Stomach smooth muscle (tissue), 2 donors: Measurements from ENCODE around the gene VSNL1.

ENCODE experiments used
- H3K27ac ChIP-seq: one replicate; pipeline ENCODE4 v1.7.0; 2013; ENCODE audit warnings: mild to moderate bottlenecking, low read length, inconsistent platforms
- H3K27me3 ChIP-seq, 2 donors: one replicate each; pipeline ENCODE4 v1.7.0; 2013; ENCODE audit warnings: low read length in 2 of 2; ENCODE audit not compliant: insufficient read depth in 2 of 2, control insufficient read depth in 1 of 2
- H3K36me3 ChIP-seq, 2 donors: one replicate each; pipeline ENCODE4 v1.7.0; 2013; ENCODE audit warnings: low read length in 2 of 2; ENCODE audit not compliant: control insufficient read depth in 2 of 2, insufficient read depth in 2 of 2
- H3K4me1 ChIP-seq: one replicate; pipeline ENCODE4 v1.7.0; 2013; ENCODE audit warnings: low read length; ENCODE audit not compliant: control insufficient read depth, insufficient read depth
- H3K4me3 ChIP-seq, 2 donors: one replicate each; pipeline ENCODE4 v1.7.0; 2013; ENCODE audit warnings: low read length in 2 of 2
- H3K9ac ChIP-seq, 2 donors: one replicate each; pipeline ENCODE4 v1.7.0; 2013; ENCODE audit warnings: low read length in 2 of 2, mild to moderate bottlenecking in 1 of 2
- H3K9me3 ChIP-seq, 2 donors: one replicate each; pipeline ENCODE4 v1.7.0; 2013; ENCODE audit warnings: low read length in 2 of 2; ENCODE audit not compliant: control insufficient read depth in 2 of 2
- donor health status: healthy.
- donor health status: Pancreatic carcinoma.

VSNL1 gene

DNA sequence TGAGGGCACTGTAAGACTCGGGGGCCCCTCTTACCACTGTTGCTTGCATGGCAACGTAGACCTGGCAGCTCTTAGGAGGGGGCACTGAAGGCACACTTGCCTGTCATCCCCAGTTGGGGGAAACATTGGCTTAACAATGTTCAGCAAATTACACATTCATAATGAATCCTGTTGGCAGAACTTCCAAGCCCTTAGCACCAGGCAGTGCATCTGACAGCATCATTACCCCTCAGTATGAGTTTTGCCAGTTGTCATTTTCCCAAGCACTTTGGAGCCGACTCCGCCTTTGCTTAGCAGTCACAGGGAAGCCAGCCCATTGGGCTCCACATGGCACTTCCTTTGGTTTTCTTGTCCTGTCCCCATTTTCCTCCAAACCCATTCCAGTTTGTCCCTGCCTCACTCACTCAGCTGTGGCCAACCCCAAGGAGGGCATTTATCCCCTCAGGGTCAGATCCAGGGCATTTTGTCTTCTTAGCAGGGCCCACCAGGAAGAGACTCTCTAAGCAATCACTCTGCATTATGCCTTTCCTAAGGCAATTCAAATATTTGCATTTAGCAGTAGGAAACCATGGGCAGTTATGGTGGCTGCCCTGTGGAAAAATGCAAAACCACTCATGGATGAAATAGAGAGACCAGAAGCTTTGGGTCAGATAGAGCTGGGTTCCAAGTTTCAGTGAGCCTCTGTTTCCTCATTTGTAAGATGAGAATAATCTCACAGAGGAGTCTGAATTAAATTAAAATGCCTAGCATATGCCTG is 73.9 kb downstream of the VSNL1 start:
- no peaks in the 10 kb centered on the region for H3K9me3 ChIP-seq
- H3K9ac ChIP-seq = no peak overlapping the region
- H3K4me1 ChIP-seq = no peaks in the 10 kb centered on the region
- no peaks in the 10 kb centered on the region for H3K27me3 ChIP-seq
- H3K36me3 ChIP-seq = no peaks in the 10 kb centered on the region
- no peak overlapping the region for H3K27ac ChIP-seq
- no peak overlapping the region for H3K4me3 ChIP-seq

DNA sequence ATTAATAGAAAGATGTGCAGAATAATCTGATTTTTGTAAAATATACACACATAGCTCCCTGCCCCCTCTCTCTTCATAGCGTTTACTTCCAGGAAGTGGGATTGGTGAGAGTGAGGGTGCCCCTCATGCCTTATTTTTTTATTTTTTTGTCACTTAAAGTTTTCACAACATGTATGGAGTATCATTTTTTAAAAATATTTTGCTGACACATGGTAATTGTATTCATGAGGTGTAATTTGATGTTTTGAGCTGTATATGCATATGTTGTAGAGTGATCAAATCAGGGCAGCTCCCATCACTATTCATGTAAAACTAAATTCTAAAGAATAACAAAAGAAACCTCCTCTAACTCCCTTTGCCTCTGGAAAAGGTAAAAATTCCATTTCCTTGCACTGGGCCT is 74.7 kb downstream of the VSNL1 start:
- Histone ChIP-seq H3K36me3 (no peaks in the 10 kb centered on the region), H3K4me3 (no peak overlapping the region), H3K4me1 (peaks cover 3% of the 10 kb centered on the region), H3K9me3 (no peaks in the 10 kb centered on the region), H3K9ac (no peak overlapping the region), H3K27me3 (no peaks in the 10 kb centered on the region), H3K27ac (no peak overlapping the region)

DNA sequence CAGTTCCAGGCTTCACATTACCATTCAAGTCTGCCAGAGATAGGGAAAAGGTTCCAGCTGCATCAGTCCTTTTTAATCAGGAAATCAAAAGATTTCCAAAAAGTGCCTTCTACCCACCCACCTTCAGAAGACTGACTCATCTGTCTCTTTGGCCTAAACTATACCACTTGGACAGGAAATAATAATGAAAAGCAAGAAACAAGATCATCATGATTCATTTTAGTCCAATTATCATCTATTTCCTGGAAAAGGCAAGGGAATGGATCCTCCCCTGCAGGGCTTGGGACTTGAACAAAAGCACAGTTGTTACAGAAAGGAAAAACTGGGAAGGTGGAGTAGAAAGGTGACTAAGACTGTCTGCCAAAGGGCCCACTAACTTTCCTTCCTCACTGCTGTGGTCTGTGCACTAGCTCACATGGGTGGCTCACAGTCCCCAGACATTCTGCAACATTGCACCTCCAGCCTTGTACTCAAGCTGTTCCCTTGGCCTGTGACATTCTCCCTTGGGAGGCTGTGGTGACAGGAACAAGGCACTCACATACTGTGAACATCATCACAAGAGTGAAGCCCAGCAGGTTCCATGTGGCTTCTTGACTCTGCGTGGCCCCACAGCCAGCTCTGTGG is 75.3 kb downstream of the VSNL1 start:
- H3K27me3 ChIP-seq = no peaks in the 10 kb centered on the region
- H3K36me3 ChIP-seq = no peaks in the 10 kb centered on the region
- no peak overlapping the region for H3K4me3 ChIP-seq
- H3K9ac ChIP-seq = no peak overlapping the region
- peaks cover 6% of the 10 kb centered on the region for H3K4me1 ChIP-seq
- H3K27ac ChIP-seq = no peak overlapping the region
- no peaks in the 10 kb centered on the region for H3K9me3 ChIP-seq

GRCh38 chr2:17616405-17616804 is 75.9 kb downstream of the VSNL1 start:
- Histone ChIP-seq H3K4me3 (no peak overlapping the region), H3K9ac (no peak overlapping the region), H3K4me1 (peaks cover 6% of the 10 kb centered on the region), H3K36me3 (no peaks in the 10 kb centered on the region), H3K9me3 (no peaks in the 10 kb centered on the region), H3K27me3 (no peaks in the 10 kb centered on the region), H3K27ac (no peak overlapping the region)

GRCh38 chr2:17617516-17617915 is 77.0 kb downstream of the VSNL1 start:
- no peaks in the 10 kb centered on the region for H3K36me3 ChIP-seq
- no peak overlapping the region for H3K27ac ChIP-seq
- no peak overlapping the region for H3K9ac ChIP-seq
- H3K4me3 ChIP-seq = no peak overlapping the region
- peaks cover 6% of the 10 kb centered on the region for H3K4me1 ChIP-seq
- H3K27me3 ChIP-seq = no peaks in the 10 kb centered on the region
- H3K9me3 ChIP-seq = no peaks in the 10 kb centered on the region

DNA sequence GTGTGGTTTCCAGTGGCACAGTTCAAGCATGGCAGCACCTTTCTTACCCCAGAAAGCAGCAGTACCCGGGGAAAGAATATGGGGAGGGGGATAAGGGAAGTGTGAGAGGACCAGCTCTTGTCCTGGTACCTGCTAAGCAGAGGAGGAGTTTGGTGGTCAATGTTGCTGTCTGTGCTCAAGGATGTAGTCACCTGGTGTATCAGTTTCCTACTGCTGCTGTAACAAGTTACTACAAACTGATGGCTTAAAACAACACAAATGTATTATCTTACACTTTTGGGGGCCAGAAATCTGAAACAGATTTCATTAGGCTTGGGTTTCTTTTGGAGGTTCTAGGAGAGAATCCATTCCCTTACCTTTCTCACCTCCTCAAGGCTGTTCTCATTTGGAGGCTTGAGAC is 77.5 kb downstream of the VSNL1 start:
- H3K27me3 ChIP-seq = no peaks in the 10 kb centered on the region
- H3K9me3 ChIP-seq = no peaks in the 10 kb centered on the region
- H3K9ac ChIP-seq = no peak overlapping the region
- no peak overlapping the region for H3K4me3 ChIP-seq
- no peaks in the 10 kb centered on the region for H3K36me3 ChIP-seq
- H3K4me1 ChIP-seq = peaks cover 6% of the 10 kb centered on the region
- H3K27ac ChIP-seq = no peak overlapping the region

DNA sequence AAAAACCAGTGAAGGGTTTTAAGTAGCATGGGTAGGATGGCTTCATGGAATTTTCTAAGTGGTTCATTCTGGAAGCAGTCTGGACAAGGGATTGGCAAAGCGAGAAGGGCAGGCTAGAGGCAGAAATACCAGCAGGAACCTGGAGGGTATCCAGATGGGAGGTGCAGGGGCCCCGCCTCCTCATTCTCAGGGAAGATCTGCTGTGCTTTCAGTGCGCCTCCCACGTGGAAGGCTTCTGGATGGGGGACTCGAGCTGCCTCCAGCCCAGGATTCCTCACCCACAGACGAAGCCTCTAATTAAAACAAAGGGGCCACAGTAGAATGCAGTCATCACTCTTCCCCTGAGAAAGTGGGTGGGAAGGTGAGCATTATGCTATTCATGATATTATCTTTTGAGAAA is 79.8 kb downstream of the VSNL1 start:
- Histone ChIP-seq H3K9ac (no peak overlapping the region), H3K4me3 (no peak overlapping the region), H3K36me3 (no peaks in the 10 kb centered on the region), H3K4me1 (peaks cover 6% of the 10 kb centered on the region), H3K9me3 (peaks cover 0 to 3% of the 10 kb centered on the region in 2 donors), H3K27ac (no peak overlapping the region), H3K27me3 (no peaks in the 10 kb centered on the region)

DNA sequence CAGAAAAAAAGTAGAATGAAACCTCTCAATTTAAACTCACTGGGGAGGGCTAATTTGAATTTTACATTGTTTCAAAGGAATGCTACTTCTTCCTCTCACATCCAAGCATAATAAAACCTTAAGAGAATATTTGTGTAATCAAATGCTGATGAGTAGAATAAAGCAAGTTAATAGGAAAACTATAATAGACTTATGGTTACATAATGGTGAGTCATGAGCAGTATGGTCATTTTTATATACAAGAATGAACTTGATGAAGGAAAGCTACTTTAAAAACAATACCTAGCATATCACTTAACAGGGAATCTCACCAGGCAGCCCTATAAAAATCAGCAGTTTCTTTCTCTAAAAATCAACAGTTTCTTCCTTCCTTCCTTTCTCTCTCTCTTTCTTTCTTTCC is 80.3 kb downstream of the VSNL1 start:
- peaks cover 0 to 3% of the 10 kb centered on the region in 2 donors for H3K9me3 ChIP-seq
- H3K4me1 ChIP-seq = peaks cover 6% of the 10 kb centered on the region
- no peak overlapping the region for H3K4me3 ChIP-seq
- no peak overlapping the region for H3K9ac ChIP-seq
- no peak overlapping the region for H3K27ac ChIP-seq
- no peaks in the 10 kb centered on the region for H3K27me3 ChIP-seq
- no peaks in the 10 kb centered on the region for H3K36me3 ChIP-seq

- H3K9ac ChIP-seq = no peak overlapping the region
- H3K27me3 ChIP-seq = no peaks in the 10 kb centered on the region
- H3K9me3 ChIP-seq = peaks cover 0 to 3% of the 10 kb centered on the region in 2 donors
- H3K36me3 ChIP-seq = no peaks in the 10 kb centered on the region
- H3K4me3 ChIP-seq = no peak overlapping the region
- H3K27ac ChIP-seq = no peak overlapping the region
- peaks cover 6% of the 10 kb centered on the region for H3K4me1 ChIP-seq
These were observed 81.3 kb downstream of the VSNL1 start for GRCh38 chr2:17621781-17622180.

- Histone ChIP-seq H3K9ac (no peak overlapping the region), H3K4me3 (no peak overlapping the region), H3K27me3 (no peaks in the 10 kb centered on the region), H3K27ac (no peak overlapping the region), H3K4me1 (no peaks in the 10 kb centered on the region), H3K36me3 (no peaks in the 10 kb centered on the region), H3K9me3 (peaks cover 0 to 3% of the 10 kb centered on the region in 2 donors)
These were observed 85.0 kb downstream of the VSNL1 start for GRCh38 chr2:17625446-17625845.

DNA sequence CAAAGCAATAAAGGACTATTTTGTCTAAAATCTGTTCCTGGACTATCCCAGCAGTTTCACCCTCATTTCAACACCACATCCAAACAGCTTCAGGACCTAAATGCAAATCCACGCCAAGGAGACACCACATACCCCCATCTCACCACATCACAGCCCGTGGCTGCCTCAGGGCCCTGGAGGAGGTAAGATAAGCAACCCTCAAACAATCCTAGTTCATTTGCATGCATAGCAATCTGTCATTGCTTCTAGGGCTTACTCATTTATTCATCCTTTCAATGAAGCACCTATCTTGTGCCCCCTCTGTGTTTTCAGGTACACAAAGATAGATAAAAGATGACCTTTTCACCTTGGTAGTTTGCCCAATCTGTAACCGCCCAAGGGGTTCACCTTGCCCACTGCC is 86.5 kb downstream of the VSNL1 start:
- H3K9ac ChIP-seq = no peak overlapping the region
- H3K4me3 ChIP-seq = no peak overlapping the region
- H3K4me1 ChIP-seq = no peaks in the 10 kb centered on the region
- no peaks in the 10 kb centered on the region for H3K27me3 ChIP-seq
- no peaks in the 10 kb centered on the region for H3K36me3 ChIP-seq
- no peak overlapping the region for H3K27ac ChIP-seq
- H3K9me3 ChIP-seq = peaks cover 0 to 3% of the 10 kb centered on the region in 2 donors
